22Rv1 (cell line): ENCODE results near the gene GABBR2.

ENCODE experiments used
- ZFX ChIP-seq: fragments of 450-650 bp; IDR thresholded peaks from 2 replicates; pipeline ENCODE4 v1.6.1; 2017; ENCODE audit warnings: antibody characterized with exemption, borderline replicate concordance
- TF ChIP-seq, protein P1 (sequence below): fragments of 450-650 bp; IDR thresholded peaks from 2 replicates; pipeline ENCODE4 v1.5.1; 2017; ENCODE audit warnings: mild to moderate bottlenecking

DNA sequence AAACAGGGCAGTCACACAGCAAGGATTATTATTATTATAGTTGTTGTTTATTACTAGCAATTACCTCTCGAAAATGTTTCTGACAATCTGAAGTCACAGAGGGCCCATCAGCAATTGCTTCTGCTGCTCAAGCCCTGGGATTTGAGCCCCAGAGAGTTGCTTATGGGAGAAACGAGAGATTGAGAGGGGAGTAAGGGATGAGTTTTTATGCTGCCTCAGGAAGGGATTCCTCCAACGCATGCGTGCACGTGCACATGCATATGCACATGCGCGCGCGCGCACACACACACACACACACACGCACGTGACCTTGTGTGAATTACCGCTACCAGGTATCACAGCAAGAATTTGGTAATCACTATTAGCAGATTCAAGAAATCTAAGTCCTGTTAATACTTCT lies 264.1 kb downstream of the GABBR2 start:
- TF ChIP-seq, protein P1, sequence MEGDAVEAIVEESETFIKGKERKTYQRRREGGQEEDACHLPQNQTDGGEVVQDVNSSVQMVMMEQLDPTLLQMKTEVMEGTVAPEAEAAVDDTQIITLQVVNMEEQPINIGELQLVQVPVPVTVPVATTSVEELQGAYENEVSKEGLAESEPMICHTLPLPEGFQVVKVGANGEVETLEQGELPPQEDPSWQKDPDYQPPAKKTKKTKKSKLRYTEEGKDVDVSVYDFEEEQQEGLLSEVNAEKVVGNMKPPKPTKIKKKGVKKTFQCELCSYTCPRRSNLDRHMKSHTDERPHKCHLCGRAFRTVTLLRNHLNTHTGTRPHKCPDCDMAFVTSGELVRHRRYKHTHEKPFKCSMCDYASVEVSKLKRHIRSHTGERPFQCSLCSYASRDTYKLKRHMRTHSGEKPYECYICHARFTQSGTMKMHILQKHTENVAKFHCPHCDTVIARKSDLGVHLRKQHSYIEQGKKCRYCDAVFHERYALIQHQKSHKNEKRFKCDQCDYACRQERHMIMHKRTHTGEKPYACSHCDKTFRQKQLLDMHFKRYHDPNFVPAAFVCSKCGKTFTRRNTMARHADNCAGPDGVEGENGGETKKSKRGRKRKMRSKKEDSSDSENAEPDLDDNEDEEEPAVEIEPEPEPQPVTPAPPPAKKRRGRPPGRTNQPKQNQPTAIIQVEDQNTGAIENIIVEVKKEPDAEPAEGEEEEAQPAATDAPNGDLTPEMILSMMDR = no peak
- TF ChIP-seq ZFX = no peak
